Tibial nerve (tissue), 4 donors: ENCODE measurements around the gene AHCYL1.

Source experiments
- EP300 ChIP-seq, 2 donors: sonication (generic); formaldehyde crosslinking; IDR thresholded peaks; one replicate each; pipeline ENCODE4 v1.6.1; 2017; ENCODE audit warnings: antibody characterized with exemption in 2 of 2, mild to moderate bottlenecking in 1 of 2
- POLR2A ChIP-seq, 2 donors: fragments of 450-650 bp; IDR thresholded peaks; one replicate each; pipeline ENCODE4 v1.6.1; 2017; ENCODE audit warnings: antibody characterized with exemption in 2 of 2, mild to moderate bottlenecking in 2 of 2, moderate library complexity in 2 of 2
- TF ChIP-seq, protein P1 (sequence below), 5 experiments: fragments of 200-600 bp in 3 of 5; fragments of 450-650 bp in 2 of 5; sonication (generic) in 3 of 5; IDR thresholded peaks; one replicate each; pipeline ENCODE4 v1.5.1; 2016 to 2019; ENCODE audit warnings: antibody characterized with exemption in 5 of 5, mild to moderate bottlenecking in 3 of 5, moderate library complexity in 2 of 5

- TF ChIP-seq, protein P1, sequence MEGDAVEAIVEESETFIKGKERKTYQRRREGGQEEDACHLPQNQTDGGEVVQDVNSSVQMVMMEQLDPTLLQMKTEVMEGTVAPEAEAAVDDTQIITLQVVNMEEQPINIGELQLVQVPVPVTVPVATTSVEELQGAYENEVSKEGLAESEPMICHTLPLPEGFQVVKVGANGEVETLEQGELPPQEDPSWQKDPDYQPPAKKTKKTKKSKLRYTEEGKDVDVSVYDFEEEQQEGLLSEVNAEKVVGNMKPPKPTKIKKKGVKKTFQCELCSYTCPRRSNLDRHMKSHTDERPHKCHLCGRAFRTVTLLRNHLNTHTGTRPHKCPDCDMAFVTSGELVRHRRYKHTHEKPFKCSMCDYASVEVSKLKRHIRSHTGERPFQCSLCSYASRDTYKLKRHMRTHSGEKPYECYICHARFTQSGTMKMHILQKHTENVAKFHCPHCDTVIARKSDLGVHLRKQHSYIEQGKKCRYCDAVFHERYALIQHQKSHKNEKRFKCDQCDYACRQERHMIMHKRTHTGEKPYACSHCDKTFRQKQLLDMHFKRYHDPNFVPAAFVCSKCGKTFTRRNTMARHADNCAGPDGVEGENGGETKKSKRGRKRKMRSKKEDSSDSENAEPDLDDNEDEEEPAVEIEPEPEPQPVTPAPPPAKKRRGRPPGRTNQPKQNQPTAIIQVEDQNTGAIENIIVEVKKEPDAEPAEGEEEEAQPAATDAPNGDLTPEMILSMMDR (IDR thresholded peaks at IDR 0.05): no peak
- TF ChIP-seq POLR2A (IDR thresholded peaks at IDR 0.05): no peak
- TF ChIP-seq EP300 (IDR thresholded peaks at IDR 0.05): no peak
Measured at GRCh38 chr1:109976762-109977161, 7.8 kb upstream of the AHCYL1 start.
